ENCODE data around the gene MAMLD1.

Gene MAMLD1

GRCh38 chrX:150548684-150549083, 185.6 kb downstream of the MAMLD1 start:
- DNase-seq, result no peak
- no peak overlapping the region for H3K4me3 ChIP-seq (ENCODE audit: low read depth, low read length)
- H3K9me3 ChIP-seq (ENCODE audit: severe bottlenecking), result no peaks in the 10 kb centered on the region
- H3K27me3 ChIP-seq (ENCODE audit: insufficient read depth, low read depth, severe bottlenecking), result peaks cover 20% of the 10 kb centered on the region
- H3K36me3 ChIP-seq, result no peaks in the 10 kb centered on the region
- H3K27ac ChIP-seq, result no peak overlapping the region
- no peak for TF ChIP-seq CTCF (IDR thresholded peaks at IDR 0.05; ENCODE audit: low read depth, low read length)

- TF ChIP-seq CTCF (IDR thresholded peaks at IDR 0.05; ENCODE audit: low read depth, low read length), result no peak
- H3K36me3 ChIP-seq, result no peaks in the 10 kb centered on the region
- H3K27ac ChIP-seq, result no peak overlapping the region
- DNase-seq, result no peak
- no peaks in the 10 kb centered on the region for H3K9me3 ChIP-seq (ENCODE audit: severe bottlenecking)
- no peak overlapping the region for H3K4me3 ChIP-seq (ENCODE audit: low read depth, low read length)
- peaks cover 12% of the 10 kb centered on the region for H3K27me3 ChIP-seq (ENCODE audit: insufficient read depth, low read depth, severe bottlenecking)
Measured at GRCh38 chrX:150551963-150552362, 188.8 kb downstream of the MAMLD1 start.

GRCh38 chrX:150558424-150558823, 195.3 kb downstream of the MAMLD1 start:
- no peak for DNase-seq
- H3K27me3 ChIP-seq (ENCODE audit: insufficient read depth, low read depth, severe bottlenecking), result peaks cover 11% of the 10 kb centered on the region
- H3K27ac ChIP-seq, result no peak overlapping the region
- H3K9me3 ChIP-seq (ENCODE audit: severe bottlenecking), result no peaks in the 10 kb centered on the region
- H3K4me3 ChIP-seq (ENCODE audit: low read depth, low read length), result no peak overlapping the region
- H3K36me3 ChIP-seq, result no peaks in the 10 kb centered on the region
- no peak for TF ChIP-seq CTCF (IDR thresholded peaks at IDR 0.05; ENCODE audit: low read depth, low read length)
